Choroid plexus epithelial cell (primary cell): Measurements from ENCODE around the gene TPSAB1.

Experiments used
- DNase-seq: peaks from one replicate; pipeline ENCODE4 v3.0.0-alpha.2; 2010; ENCODE audit warnings: low read depth
- H3K4me3 ChIP-seq: 2 replicates; pipeline ENCODE4 v1.5.1; 2011; ENCODE audit warnings: low read depth, mild to moderate bottlenecking, control low read depth, low read length, moderate library complexity
- CTCF ChIP-seq: conservative IDR thresholded peaks from 2 replicates; pipeline ENCODE4 v1.5.1; 2011; ENCODE audit warnings: low read depth, mild to moderate bottlenecking, control low read depth, inconsistent platforms, low read length, moderate library complexity

TPSAB1 gene

DNA sequence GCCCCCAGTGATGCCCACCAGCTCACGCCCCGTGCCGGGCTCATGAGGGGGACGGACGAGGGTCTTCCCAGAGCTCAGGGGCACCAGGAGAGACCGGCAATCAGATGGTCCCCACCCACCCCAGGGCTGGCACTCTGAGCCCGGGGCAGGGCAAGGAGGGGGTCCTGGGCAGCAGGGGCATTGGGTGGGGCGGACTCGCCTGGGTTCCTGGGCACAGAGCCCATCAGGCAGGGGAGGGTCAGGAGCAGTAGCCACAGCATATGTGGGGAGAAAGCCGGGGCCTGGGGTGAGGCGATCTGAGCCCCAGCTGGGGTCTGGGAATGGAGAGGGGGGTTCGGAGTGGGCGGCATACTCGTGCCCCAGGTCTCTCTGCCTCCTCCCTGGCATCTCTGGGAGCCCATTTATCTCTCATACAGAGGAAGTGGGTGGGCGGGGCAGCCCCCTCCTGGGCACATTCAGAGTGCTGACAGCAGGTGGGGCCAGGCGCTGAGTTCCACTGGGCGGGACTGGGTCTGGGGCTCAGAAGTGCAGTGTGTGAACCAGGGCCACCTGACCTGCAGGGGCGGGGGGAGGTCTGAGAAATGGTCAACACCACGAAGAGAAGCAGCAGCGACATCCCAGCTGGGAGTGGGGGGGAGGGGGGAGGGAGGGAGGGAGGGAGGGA is 48.4 kb downstream of the TPSAB1 start:
- TF ChIP-seq CTCF: no peak
- DNase-seq: no peak
- no peak overlapping the region for H3K4me3 ChIP-seq

- H3K4me3 ChIP-seq: no peak overlapping the region
- TF ChIP-seq CTCF: no peak
- DNase-seq: no peak
Measured at GRCh38 chr16:1289477-1289866, 49.0 kb downstream of the TPSAB1 start.

DNA sequence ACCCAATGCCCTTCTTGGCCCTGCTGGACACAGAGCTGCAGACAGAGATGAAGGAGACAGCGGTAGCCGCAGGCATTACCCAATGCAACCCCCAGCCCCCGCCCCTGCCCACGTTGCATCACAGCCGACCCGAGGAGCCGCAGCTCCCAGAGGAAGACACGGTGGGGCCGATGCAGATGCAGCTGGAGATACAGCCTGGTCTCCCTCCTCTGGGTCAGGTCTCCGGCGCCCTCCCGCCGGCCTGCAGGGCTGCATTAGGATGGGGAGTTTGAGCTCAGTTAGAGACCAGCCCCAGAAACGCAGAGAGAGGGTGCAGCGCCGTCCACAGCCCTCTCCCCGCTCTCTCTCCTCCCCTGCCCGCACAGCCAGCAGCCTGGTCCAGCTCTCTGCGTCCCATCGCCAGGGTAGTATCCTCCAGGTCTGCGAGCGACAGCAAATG is 49.6 kb downstream of the TPSAB1 start:
- no peak for TF ChIP-seq CTCF
- DNase-seq: peak; percentile 22
- no peak overlapping the region for H3K4me3 ChIP-seq

GRCh38 chr16:1290860-1291575 is 50.5 kb downstream of the TPSAB1 start:
- no peak for TF ChIP-seq CTCF
- no peak for DNase-seq
- no peak overlapping the region for H3K4me3 ChIP-seq

- no peak for TF ChIP-seq CTCF
- DNase-seq: no peak
- H3K4me3 ChIP-seq: no peak overlapping the region
Measured at GRCh38 chr16:1291576-1291974, 51.1 kb downstream of the TPSAB1 start.
